Activated naive CD8-positive, alpha-beta T cell treated with anti-CD3 and anti-CD28 coated beads, Interleukin-2, amount 50 U/mL, for 16 hours (primary cell): Measurements from ENCODE around the gene CERS2.

Source experiments
- DNase-seq: peaks from one replicate; pipeline ENCODE4 v3.0.0-alpha.2; 2020; ENCODE audit warnings: low read depth, low spot score

CERS2 gene

DNA sequence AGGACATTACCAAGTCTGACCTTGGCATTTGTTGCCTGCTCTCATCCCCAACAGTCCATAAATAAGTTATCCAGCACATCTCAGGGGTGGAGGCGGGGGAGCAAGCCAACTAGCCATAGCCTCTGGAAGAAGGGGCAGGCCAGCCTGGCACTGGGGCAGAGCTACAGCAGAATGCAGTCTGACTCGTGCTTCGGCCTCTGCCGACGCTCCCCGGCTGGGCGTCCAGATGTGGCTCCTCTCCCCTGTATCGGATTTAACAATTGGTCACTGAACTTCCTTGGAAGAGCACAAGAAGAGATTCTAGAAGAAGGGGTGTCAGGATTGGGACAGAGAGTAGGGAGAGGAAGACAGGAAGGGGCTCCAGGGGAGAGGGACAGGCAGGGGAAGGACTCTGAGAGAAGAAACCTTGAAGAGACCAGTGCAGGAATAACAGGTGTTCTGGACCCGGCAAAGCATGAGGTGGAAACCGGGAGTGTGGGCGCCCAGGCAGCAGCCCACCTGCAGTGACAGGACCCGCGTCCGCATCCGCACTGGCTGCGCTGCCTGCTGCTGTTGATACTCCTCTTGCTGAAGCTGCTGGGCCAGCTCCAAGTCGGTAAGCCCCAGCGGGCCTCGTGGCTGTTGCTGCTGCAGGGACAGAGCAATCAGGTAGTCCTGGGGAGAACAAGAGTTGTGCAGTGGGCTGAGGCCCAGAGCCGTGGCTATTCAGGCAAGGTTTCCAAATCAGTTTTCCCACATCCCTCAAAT, 22.7 kb upstream of the CERS2 start:
- no peak for DNase-seq

DNA sequence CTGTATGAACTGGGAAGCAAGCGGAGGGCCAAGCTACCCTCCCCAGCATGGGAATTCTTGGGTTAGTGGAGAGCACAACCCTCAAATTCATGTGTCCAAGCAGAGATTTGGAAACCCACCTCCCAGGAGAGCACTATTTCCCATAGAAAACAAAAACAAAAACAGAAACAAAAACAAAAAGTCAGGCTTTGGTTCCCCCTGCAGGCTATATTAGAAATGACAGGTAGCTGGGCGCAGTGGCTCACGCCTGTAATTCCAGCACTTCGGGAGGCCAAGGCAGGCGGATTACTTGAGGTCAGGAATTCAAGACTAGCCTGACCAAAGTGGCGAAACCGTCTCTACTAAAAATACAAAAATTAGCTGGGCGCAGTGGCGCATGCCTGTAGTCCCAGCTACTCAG, 21.3 kb upstream of the CERS2 start:
- DNase-seq = no peak

GRCh38 chr1:150995460-150995859, 20.8 kb upstream of the CERS2 start:
- no peak for DNase-seq

DNA sequence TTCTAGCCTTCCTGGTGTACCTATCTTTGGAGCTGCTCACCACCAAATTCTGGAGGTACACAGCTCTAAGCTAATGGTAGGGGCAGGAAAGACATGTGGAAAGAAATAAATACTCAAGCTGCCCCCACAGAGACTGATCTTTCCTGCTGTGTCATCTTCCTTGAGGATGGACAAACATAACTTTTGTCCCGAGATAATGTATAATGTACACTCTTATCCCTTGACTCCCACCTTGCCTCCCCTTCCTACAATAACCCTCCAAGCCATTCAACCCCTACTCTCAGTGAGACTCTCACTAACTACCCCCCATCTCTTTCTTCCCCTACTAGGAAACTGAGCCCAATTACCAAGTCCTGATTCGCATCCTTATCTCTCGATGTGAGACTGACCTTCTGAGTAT, 19.6 kb upstream of the CERS2 start:
- no peak for DNase-seq

- no peak for DNase-seq
These were observed 18.0 kb upstream of the CERS2 start for GRCh38 chr1:150992626-150993025.

DNA sequence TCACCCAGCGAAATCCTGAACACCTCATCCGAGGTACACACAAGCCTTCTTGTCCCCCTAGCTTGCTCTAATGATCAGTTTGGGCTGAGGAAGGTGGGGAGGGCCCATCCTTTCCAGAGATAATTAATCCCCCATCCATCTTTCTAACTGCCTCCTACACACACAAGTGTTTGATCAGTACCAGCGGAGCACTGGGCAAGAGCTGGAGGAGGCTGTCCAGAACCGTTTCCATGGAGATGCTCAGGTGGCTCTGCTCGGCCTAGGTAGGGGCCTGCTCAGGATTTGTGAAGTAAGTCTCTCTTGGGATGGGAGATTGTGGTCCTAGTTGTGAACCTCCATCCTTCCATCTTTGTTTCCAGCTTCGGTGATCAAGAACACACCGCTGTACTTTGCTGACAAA, 13.3 kb upstream of the CERS2 start:
- DNase-seq = no peak

GRCh38 chr1:150985179-150985825, 10.7 kb upstream of the CERS2 start:
- DNase-seq = no peak

GRCh38 chr1:150981805-150982712, 7.4 kb upstream of the CERS2 start, which contains the start of gene ANXA9:
Gene ANXA9, plus strand, starts transcription at chr1:150982292. Its CDS starts 814 bp downstream, at chr1:150983106.
- DNase-seq = no peak

DNA sequence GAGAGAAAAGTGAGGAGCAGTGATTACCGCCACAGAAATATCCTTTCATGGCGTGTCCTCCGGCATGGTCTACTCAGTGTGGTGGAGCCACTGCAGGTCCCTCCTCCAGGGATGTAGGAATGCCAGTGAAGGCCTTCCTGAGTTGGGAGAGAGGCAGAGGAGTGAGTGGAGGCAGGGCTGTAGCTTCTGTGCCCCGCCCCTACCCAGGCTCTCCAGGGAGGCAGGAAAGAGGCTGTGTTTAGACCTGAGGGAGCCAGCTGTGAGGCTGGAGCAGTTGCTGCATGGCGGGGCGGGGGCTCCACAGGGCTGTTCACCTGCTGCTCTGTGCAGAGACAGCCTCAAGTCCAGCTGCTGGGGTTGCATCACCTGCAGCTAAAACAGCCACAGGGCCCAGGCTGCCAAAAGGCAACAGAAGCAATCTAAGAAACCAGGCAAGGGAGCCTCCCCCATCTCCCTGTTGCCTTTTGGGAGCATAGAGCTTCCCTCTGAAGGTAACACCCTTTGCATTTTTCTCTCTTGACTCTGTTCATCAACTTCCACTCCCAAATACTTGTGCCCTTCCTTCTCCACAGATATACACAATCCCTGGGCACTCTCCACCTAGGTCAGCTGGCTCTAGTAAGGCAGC, 6.7 kb upstream of the CERS2 start:
- no peak for DNase-seq

- DNase-seq = peak; percentile 81
These were observed 4.7 kb upstream of the CERS2 start for GRCh38 chr1:150979092-150980056.

- peak; percentile 18 for DNase-seq
These were observed 2.5 kb upstream of the CERS2 start for GRCh38 chr1:150976879-150977694.

GRCh38 chr1:150976401-150976821, 1.8 kb upstream of the CERS2 start:
- no peak for DNase-seq

DNA sequence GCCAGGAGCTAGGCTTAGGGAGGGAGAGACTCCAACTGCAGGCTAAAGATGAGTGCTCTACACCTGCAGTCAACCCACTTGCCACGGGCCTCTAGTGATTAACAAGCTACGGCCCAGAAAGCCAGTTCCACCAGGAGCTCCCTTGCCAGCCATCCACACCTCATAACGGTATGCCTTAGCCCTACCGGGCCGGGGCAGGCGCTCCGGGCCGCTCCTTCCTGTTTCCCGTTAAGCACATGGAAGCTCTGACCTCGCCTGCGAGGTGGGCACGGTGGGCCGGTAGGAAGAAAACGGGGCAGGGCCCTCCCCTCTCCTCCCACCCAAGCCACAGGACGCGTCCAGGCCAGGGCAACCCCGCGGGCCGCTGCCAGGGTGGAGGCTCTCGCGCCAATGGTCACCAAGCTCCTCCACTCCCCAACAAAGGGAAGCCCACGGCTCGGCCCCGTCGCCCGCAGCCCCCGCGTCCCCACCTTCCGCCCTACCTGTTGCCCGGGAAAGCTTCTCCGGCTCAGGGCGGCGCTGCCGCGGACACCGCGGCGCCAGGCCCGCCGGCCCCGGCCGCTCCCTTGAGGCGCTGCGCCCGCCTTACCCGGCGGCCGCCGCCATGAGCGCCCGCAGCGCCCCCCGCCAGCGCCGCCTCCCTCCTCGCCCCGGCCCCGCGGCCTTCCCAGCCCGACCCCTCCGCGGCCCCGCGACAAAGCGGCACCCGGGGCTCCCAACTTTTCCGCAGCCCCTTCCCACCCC, 627 bp downstream of the CERS2 start:
- peak; percentile 3 for DNase-seq

GRCh38 chr1:150973258-150973835, 1.3 kb downstream of the CERS2 start:
- DNase-seq = no peak

DNA sequence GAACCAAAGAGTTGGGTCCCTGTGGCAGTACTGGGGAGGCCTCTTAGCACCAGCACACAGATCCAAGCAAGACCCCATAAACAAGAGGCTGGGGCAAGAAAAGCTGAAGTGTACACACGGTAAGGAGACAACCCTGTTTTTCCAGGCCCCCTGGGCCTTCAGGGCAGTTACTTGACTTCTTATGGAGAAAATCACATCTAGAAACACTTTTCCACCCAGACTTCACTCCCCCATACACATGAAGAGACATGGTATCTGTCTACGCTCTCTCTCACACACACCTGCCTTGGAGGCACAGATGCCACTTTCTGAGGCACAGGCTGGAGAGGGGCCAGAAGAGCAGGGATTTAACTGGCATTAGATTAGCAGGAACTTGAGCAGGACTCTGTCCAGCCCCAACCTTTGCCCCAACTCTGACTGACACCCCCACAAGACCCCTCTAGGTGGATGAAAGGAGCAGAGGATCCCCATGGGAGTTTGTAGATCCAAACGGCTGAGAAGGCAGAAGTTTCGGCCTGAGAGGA, 2.2 kb downstream of the CERS2 start:
- DNase-seq = no peak

- DNase-seq = no peak
These were observed 2.8 kb downstream of the CERS2 start for GRCh38 chr1:150971583-150972416.

DNA sequence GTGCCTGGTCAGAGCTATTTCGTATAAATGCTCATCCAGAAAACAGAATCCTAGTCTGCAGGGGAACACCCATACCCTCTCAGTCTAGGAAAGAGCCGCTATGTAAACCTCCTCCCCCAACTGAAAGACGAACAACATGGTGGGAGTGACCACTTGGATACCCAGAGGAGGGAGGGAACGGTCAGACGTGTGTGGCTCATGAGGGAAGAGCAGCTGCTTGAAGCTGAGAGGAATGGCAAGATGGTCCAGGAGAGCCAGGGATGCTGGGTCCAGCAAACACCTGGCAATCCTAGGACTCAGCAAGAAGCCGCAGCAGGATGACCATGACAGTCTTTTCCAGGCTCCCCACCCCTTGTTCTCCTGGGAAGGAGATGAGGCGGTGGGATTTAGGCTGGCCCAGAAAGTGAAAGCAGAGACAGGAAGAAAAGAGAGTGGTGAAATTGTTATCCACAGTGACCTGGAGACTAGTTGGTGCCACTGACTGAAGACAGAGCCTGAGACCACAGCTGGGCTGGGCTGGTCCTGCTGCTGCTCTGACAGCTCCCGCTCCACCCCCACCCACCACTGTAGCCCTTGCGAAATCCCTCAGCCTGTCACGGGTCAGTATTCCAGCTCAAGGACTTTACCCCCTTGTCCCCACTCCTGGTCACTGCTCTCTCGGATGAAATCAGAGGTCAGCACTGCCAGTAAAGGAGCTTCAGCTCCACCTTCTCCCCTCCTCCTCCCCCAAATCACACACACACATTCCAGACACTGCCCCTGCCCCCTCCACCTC, 3.6 kb downstream of the CERS2 start:
- no peak for DNase-seq
